IPS DF 4.7 (cell line): Measurements from ENCODE around the gene LSM6.

Source experiments
- DNase-seq: peaks from one replicate; pipeline ENCODE4 v3.0.0-alpha.2; 2013; ENCODE audit warnings: low spot score; ENCODE audit errors: extremely low read depth

LSM6 gene

GRCh38 chr4:146186041-146186440, 10.5 kb downstream of the LSM6 start:
- DNase-seq: no peak

DNA sequence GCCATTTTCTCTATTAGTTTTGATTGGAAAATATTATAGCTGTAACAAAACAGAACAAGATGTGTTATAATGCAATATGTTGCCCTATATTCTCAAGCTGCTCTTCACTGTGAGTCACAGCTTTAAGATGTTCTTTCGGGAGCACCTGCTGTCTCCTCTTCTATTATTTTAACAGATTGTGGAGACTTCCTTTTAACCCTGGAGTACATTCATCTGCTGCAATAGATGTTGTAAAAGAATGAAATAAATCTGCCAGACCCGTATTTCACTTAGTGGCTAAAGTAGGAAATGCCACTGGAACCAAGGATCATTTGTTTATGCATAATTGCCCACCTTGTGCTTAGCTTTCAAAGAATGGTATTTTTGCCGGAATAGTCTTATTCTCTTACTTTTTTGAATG, 11.1 kb downstream of the LSM6 start:
- DNase-seq: no peak

- DNase-seq: no peak
These were observed 14.9 kb downstream of the LSM6 start for GRCh38 chr4:146190456-146190855.

GRCh38 chr4:146191766-146192458, 16.4 kb downstream of the LSM6 start:
- no peak for DNase-seq

GRCh38 chr4:146193628-146194027, 18.1 kb downstream of the LSM6 start:
- DNase-seq: no peak

GRCh38 chr4:146194212-146194611, 18.7 kb downstream of the LSM6 start:
- no peak for DNase-seq

GRCh38 chr4:146202665-146203064, 27.1 kb downstream of the LSM6 start:
- DNase-seq: no peak

DNA sequence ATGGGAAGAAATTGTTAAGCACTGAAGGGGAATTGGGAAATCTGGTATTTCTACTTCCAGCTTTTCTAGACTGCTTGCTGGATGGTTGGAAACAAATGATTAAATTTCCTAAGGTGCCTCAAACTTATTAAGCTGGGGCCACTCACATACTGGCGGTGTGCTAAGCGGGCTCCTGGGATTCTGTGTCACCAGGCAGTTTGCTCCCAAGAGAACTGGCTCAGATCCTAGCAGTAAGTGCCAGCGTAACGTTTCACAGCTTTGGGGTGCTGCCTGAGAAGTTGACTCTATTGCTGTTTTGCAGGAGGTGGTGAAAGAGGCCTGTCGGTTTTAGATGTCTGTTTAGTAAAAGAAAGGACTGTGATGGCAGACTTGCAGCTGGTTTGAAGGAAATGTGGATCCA, 31.9 kb downstream of the LSM6 start:
- no peak for DNase-seq

DNA sequence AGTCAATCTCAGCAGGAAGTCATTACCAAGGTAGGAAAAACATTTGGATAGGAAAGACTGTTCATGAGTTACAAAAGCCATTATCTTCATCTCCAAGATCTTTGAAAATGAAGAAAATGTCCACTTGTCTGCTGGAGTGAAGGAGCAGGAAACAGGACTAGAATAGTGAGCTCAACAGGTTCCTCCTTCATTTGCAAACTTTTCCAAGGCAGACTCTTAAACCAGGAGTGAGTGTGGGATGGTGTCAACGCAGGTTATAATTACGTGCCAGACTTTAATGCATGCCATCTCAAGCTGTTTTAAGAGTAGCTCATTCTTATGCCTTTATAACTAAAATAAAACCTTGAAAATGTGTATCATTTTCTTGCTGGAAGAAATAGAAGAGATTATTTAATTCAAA, 35.4 kb downstream of the LSM6 start:
- no peak for DNase-seq

DNA sequence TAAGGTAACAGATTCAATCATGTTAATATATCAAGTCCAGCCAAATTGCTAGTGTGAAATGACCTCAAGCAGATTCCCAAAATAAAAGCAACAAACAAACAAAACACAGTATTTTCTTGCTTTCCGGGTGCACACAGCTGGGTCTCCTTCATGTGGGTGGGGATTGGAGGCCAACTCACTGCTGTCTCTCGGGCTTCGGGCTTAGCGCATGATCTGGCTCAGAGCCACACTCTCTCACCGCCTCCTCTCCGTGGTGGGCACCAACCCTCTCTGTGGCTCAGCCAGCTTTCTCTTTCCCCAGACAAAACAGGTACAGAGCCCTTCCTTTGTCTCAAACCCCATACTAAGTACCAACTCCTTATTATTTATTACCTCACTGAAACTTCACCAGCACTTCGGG, 35.9 kb downstream of the LSM6 start:
- no peak for DNase-seq

DNA sequence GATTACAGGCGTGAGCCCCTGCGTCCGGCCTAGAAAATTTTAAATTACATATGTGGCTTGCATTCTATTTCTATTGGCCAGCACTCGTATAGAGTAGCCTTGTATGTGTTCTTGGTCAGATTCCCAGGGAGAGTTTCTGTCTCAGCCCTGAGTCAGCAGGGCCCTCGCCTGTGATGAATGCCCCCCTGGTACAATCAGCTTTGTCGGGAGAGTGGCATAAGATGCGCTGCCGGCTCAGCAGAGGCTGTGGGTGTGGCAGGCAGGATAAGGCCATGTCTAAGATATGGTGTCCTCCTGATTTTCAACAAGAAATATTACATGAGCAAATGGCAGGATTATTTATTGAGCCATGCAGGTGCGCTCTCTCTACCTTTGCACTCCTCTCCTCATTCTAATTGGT, 37.3 kb downstream of the LSM6 start:
- DNase-seq: no peak

DNA sequence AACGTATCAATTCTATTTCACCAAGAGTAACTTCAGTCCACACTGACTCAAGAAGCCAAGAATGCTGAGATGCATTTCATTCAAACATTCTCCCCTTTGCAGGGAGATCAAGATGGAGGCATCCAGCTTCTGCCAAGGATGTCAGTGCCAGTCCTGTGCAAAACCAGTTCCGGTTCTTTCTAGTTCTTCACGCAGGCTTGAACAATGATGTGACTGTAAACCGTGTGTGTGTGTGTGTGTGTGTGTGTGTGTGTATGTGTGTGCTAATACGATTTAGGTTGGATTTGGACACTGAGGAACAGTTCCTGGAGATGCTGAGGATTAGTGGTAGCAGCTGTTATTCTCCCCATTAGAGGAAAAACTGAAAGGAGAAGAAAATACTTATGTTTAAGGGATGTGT, 38.7 kb downstream of the LSM6 start, which contains the start of gene REELD1:
TSS of gene REELD1 (plus strand) at position 301 of the 400 bp plus-strand sequence. CDS start 2,415 bp downstream, outside the sequence.
- DNase-seq: no peak

DNA sequence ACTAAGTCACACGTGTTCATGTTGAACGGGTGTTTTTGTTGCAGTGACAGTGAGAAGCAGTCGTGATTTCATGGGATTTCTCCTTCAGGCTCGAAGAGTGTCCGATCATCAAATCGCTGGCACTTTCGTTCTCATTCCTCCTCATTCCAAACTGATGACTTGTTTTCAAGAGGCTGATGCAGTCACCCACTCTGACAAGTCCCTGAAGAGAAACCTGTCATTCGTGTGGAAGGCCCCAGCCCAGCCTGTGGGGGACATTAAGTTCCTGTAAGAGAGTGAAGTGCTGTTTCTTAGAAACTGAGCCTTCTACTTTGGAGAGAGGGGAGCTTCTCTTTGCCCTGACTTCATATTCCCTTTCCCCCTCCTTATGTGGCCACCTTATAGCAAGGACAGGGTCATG, 46.8 kb downstream of the LSM6 start:
- no peak for DNase-seq

DNA sequence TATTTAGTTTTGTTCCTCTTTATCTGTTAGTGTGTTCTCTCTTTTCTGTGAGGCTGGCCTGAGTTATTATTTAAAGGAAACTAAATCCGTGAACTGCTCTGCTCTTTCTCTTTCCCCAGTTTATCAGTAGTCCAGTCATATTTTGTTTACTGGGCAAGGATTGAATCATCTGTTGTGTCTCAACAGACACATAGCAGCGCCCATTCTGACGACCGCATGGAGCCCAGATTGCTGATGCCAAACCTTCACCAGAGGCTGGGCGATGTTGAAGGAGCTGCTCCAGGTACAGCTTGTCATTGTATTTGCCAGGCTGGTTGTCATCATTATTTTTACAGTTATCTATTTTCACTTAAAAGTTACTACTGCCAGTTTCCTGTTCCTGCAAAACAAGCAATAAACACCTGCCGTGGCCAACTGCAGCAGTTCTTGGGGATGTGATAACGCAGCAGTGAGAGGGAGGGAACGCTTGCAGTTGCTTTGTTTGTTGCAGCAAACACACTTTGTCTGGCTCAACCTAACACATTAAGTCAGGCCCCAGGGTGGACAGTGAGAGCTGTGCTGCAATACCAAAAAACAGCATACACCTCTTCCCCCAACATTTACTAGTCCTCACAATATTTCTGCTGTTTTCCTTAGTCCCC, 48.9 kb downstream of the LSM6 start:
- no peak for DNase-seq

- no peak for DNase-seq
These were observed 53.9 kb downstream of the LSM6 start for GRCh38 chr4:146229406-146229805.

- no peak for DNase-seq
These were observed 56.7 kb downstream of the LSM6 start for GRCh38 chr4:146232131-146232722.

- no peak for DNase-seq
These were observed 60.2 kb downstream of the LSM6 start for GRCh38 chr4:146235654-146236177.

- DNase-seq: no peak
These were observed 60.7 kb downstream of the LSM6 start for GRCh38 chr4:146236216-146236615.

GRCh38 chr4:146237092-146237491, 61.6 kb downstream of the LSM6 start:
- DNase-seq: no peak

DNA sequence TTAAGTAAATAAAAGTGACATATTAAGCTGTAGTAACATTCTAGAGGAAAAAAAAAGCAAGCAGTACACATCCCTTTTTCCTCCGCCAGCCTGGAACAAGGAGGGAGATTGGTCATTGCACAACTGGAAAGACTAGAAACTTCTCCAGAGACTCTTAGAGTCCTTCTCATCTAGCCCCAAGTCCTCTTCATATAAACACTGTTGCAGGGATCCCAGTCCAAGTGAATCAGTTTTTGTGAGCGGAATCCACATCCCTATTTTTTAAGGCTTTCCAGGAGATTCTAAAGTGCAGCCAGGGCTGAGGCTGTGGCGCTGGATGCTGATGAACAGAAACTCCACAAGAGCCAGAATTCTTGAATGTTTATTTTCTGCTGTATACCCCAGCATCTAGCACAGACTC, 62.6 kb downstream of the LSM6 start:
- no peak for DNase-seq
